HS-27A (cell line): ENCODE data around the gene MARS1.
A peak's percentile ranks its signal among the peaks of the same experiment; 100 is the strongest.
"Not testable (repeated sequence)": the region's sequence is repeated elsewhere in the genome, so short reads cannot be mapped to it uniquely, and the experiment has no call there.

Experiments used
- DNase-seq: peaks from one replicate; pipeline ENCODE4 v3.0.0-alpha.2; 2012; ENCODE audit warnings: low read depth, missing footprints

The MARS1 gene

DNA sequence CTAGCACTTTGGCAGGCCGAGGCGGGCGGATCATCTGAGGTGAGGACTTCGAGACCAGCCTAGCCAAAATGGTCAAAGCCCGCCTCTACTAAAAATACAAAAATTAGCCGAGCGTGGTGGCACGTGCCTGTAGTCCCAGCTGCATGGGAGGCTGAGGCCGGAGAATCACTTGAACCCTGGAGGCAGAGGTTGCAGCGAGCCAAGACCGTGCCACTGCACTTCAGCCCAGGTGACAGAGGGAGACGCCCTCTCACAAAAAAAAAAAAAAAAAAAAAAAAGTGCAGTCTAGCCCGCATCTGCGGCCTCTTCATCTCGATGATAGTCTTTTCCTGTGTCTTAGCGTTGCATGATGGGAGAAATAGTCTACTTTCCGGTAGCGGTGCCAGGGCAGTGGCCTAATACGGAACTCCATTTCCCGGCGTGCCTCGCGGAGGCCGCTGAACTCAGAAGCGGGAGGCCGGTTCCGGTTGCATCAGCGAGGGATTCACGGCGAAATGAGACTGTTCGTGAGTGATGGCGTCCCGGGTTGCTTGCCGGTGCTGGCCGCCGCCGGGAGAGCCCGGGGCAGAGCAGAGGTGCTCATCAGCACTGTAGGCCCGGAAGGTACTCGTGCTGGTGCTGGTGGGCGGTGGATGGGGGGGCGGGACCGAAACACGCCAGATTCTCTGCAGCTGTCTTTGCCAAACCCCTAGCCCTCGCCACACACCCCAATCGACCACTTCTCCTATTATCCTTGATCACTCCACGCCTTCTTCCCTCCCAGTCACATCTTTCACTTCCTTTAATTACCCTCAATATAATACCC lies at the start of gene MARS1:
Gene MARS1 (plus strand): TSS at position 472 of the 805 bp plus-strand sequence. CDS start 23 bp downstream, at position 495.
- DNase-seq, result peak; percentile 89

DNA sequence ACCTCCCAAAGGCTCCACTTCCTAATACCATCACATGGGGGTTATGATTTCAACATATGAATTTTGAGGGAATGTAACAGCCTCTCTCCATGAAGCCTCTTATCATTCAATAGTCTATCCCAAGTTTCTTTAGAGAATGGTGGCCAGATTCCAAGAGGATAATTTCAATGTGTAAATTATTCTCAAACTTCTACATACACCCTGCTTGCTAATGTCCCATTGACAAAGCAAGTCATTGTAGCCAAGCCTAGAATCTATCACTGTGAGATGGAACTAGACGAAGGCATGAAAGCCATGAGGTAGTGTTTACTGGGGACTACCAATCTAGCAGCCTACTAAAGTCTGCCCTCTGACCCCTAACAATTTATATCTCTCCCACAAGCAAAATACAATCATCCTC lies 49.5 kb upstream of the MARS1 start:
- no peak for DNase-seq

DNA sequence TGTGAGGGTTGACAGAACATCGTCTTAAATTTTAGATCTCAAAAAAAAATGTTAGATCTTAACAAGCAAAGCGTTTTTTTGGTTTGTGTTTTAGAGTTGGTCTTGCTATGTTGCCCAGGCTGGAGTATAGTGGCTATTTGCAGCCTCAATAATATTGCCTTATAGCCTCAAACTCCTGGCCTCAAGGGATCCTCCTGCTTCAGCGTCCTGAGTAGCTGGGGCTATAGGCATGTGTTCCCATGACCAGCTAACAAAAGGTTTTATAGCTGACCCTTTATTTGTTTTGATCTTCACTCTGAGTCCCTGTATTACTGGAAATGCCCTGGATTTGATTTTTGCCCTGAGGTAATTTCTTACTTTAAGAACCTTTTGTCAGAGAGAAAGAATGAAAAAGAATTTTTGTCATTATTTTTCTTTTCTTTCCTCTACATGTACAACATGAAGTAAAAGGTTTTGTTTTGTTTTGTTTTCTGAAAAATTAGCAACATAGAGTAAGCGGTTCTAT lies 48.1 kb upstream of the MARS1 start:
- no peak for DNase-seq

DNA sequence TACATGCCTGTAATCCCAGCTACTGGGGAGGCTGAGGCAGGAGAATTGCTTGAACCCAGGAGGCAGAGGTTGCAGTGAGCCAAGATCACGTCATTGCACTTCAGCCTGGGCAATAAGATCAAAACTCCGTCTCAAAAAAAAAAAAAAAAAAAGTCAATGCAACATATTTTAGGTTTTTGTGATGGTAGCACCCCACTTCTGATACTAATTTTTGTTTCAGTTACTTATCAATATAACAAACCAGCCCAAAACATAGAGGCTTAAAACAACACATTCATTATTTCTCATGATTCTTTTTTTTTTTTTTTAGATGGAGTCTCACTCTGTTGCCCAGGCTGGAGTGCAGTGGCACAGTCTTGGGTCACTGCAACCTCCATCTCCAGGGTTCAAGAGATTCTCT lies 46.5 kb upstream of the MARS1 start:
- not testable (repeated sequence) for DNase-seq

DNA sequence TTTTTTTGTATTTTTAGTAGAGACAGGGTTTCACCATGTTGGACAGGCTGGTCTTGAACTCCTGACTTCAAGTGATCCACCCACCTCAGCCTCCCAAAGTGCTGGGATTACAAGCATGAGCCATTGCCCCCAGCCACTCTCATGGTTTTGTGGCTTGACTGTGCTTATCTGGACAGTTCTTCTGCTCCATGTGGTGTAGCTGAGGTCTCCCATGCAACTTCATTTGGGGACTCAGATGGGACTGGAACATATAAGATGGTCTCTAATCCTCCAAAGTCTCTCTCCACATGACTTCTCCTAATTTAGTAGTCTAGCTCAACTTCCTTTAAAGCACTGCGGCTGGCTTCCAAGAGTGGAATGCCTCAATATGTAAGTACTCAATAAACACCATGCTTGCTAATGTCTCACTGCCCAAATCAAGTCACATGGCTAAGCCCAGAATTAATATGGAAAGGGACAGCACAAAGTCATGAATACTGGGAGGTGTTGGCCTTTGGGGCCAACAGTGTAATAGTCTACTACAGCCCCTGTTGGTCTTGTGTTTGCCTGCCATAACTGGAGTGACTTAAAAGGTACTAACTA lies 45.9 kb upstream of the MARS1 start:
- no peak for DNase-seq

DNA sequence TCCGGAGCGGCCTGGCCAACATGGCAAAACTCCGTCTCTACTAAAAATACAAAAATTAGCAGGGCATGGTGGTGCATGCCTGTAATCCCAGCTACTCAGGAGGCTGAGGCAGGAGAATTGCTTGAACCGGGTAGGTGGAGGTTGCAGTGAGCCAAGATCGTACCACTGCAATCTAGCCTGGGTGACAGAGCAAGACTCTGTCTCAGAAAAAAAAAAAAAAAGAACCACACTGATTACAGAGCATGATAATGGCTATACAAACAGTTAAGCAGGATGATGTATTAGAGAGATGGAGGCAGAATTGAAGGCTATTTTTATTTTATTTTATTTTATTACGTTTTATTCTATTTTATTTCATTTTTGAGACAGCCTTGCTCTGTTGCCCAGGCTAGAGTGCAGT lies 43.5 kb upstream of the MARS1 start:
- not testable (repeated sequence) for DNase-seq

DNA sequence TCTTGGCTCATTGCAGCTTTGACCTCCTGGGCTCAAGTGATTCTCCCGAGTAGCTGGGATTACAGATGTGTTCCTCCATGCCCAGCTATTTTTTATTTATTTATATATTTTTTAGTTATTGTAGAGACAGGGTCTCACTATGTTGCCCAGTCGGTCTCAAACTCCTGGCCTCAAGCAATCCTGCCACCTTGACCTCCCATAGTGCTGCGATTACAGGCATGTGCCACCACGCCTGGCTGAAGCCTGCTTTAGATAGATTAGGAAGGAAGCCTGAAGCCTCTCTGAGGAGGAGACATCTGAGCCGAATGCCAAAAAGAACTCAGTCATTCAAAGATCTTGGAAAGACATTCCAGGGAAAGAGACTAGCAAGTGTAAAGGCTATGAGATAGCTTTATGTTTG lies 43.1 kb upstream of the MARS1 start:
- DNase-seq, result no peak

DNA sequence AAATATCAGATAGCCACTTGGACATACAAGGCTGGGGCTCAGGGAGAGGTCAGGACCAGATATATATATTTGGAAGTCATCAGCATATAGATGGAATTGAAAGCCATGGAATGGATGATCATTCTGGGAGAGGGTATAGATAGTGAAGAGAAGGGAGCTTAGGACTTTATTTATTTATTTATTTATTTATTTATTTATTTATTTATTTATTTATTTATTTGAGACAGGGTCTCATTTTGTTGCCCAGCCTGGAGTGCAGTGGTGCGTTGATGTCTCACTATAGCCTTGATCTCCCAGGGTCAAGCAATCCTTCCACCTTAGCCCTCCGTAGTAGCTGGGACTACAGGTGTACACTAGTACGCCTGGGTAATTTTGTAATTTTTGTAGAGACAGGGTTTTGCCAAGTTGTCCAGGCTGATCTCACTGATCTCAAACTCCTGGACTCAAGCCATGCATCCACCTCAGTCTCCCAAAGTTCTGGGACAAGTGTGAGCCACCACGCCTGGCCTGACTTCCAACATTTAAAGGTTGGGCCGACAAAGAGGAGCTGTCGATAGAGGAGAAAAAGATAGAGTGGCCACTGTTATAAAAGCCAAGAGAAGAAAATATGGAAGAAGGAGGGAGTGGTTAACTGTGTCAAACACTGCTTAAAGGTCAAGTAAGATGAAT lies 41.4 kb upstream of the MARS1 start:
- no peak for DNase-seq

DNA sequence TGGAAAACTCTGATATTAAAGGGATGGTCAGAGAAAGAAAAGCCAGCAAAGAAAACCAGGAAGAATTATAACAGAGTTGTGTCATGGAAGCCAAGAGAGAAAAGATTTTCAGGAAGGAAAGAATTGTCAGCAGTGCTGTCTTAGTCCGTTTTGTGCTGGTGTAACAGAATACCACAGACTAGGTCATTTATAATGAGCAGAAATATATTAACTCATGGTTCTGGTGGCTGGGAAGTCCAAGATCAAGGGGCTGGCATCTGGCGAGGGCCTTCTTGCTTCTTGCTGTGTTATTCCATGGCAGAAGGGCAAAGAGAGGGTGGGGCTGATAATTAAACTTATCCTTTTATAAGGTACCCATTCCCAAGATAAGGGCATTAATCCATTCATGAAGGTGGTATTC lies 39.2 kb upstream of the MARS1 start:
- no peak for DNase-seq

DNA sequence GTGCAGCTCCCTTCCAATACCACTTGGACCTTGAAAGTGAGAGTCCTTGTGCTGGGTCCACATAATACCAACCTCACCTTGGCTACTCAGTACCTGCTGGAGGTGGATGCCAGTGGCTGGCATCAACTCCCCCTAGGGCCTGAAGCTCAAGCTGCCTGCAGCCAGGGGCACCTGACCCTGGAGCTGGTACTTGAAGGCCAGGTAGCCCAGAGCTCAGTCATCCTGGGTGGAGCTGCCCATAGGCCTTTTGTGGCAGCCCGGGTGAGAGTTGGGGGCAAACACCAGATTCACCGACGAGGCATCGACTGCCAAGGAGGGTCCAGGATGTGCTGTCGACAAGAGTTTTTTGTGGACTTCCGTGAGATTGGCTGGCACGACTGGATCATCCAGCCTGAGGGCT lies 38.5 kb upstream of the MARS1 start:
- no peak for DNase-seq

DNA sequence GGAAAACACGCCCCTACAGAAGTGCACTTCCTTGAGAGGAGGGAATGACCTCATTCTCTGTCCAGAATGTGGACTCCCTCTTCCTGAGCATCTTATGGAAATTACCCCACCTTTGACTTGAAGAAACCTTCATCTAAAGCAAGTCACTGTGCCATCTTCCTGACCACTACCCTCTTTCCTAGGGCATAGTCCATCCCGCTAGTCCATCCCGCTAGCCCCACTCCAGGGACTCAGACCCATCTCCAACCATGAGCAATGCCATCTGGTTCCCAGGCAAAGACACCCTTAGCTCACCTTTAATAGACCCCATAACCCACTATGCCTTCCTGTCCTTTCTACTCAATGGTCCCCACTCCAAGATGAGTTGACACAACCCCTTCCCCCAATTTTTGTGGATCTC lies 37.8 kb upstream of the MARS1 start:
- DNase-seq, result no peak

DNA sequence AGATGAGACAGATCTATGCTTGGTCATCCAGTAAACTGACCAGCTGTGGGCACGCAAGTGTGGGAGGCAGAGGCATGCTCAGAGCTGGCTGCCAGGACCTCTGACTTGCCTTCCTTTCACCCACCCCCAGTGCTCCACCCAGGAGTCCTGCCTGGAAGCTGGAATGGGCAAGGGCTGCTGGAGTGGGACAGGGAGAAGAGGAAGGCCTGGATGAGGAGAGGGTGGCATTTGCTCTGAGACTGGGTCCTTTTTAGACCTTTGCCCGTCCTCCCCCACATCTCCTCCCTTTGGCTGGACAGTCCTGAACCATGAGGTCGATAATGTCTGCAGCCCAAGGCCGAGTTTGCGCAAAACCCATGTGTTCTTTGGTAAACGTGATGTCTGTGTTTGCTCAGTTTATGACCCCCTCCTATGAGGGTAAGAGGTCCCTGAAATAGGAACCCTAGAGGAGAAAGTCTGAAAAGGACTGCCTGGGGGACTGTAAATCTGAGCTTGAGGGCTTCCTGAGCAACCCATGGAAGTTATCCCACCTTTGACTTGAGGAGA lies 36.6 kb upstream of the MARS1 start:
- DNase-seq, result no peak

DNA sequence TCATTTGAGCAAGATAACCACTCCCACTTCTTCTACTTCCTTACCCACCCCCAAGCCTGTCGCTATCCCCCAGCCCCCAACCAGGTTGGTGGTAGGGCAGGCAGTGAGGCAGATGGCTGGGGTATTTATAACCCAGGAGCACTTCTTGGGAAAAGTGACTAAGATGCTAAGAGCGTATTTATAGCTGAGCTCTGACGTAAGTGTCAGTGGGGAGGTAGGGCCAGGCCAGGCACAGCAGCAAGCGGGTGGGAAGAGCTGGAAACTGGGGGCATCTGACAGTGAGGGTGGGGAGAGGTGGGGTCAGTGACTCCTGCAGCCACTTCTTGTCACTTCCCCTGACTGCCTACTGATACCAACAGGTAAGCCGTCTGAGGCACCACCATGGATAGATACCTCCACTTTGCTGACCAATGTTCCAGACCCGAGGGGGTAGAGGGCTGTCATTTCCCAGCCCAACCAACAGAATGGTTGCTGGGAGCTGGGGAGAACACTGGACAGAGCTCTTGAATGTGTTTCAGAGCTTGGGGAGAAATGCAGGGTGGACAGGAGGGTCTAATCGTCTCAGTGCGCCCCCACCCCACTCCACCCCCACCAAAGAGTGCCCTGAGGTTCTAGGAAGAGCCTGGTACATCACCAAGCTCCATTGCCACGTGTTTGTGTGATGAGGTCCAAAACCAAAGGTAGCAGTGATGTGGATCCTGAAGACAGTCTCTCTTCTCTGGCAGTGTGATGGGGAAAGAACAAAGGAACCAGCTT lies 35.5 kb upstream of the MARS1 start:
- DNase-seq, result no peak

DNA sequence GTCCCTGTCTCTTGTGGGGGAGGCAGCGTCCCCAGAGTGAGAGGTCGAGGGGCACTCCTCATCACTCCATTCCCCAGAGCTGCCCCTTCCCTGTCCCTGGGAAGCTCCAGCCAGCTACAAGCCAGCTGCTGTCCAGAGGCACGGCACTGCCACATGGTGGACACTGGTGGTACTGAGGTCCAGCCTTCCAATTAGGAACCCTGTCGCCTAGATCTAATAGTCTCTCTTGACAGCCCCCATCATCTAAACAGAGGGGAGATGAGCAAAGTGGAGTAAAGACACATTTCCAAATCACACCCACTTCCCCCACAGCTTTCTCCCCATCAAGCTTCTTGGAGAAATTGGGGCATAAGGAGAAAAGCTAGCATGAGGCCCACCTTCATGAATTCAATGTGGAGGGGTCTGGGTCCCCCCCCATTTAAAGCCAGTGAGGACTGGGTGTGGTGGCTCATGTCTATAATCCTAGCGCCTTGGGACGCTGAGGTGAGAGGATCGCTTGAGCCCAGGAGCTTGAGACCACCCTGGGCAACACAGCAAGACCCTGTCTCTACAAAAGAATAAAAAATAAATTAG lies 34.8 kb upstream of the MARS1 start:
- no peak for DNase-seq

DNA sequence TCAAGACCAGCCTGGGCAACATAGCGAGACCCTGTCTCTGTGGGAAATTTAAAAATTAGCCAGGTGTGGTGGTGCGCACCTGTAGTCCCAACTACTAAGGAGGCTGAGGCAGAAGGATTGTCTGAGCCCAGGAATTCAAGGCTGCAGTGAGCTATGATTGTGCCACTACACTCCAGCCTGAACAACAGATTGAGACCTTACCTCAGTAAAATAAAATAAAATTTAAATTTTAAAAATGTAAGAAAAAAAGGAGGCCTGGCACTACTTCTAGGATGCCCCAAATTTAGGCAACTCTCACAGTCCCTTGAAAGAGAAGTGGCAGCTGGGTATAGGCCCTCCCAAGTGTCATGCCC lies 33.7 kb upstream of the MARS1 start:
- no peak for DNase-seq

DNA sequence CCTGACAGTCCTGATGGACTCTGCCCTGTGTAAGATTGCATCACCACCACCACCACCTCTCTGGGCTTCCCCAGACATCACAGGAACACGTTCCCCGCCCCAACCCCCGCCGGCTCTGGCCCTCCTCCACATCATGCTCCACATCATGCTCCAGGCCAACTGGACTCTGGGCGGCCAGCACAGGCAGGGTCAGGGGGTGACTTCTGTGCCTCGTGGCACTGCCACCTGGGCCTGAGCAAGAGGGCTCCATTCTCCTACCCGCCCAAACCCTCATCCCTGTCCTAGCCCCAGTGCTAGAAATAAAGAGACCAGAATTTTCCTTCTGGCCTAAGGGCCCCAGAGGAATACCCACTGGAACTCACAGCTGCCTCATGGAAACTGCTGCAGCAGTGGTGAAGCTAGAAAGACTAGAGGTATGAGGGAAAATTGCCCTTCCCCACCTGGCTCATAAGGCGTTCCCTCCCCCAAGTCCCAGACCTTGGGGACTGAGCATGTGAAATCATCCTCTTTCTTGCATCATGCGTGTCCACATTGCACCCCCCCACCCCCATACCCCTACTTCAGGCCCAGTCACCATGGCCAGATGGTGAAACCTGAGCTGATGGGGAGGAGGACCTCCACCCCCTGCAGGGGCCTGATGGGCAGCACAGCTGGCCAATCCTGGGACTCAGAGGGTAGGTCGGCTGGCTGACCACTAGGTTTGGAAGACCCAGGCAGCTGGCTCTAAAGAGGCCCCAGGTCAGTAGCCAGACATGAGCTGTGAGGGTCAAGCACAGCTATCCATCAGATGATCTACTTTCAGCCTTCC lies 33.1 kb upstream of the MARS1 start, which contains the start of gene INHBE:
Gene INHBE (plus strand): TSS at position 742 of the 808 bp plus-strand sequence. CDS start 230 bp downstream, outside the sequence.
- peak; percentile 66 for DNase-seq

DNA sequence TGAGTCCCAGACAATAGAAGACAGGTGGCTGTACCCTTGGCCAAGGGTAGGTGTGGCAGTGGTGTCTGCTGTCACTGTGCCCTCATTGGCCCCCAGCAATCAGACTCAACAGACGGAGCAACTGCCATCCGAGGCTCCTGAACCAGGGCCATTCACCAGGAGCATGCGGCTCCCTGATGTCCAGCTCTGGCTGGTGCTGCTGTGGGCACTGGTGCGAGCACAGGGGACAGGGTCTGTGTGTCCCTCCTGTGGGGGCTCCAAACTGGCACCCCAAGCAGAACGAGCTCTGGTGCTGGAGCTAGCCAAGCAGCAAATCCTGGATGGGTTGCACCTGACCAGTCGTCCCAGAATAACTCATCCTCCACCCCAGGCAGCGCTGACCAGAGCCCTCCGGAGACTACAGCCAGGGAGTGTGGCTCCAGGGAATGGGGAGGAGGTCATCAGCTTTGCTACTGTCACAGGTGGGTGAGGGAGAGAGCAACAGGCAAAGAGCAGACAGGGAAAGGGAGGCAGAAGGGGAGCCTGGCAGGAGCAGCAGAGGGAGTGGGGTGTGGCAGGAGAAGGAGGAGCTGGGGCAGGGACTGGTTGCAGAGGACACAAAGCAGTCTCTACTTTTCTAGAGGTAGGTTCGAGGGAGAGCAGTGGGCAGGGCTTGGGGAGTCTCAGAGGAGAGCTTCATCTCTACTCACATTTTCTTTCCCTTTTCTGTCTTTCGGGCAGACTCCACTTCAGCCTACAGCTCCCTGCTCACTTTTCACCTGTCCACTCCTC lies 32.3 kb upstream of the MARS1 start:
- no peak for DNase-seq

DNA sequence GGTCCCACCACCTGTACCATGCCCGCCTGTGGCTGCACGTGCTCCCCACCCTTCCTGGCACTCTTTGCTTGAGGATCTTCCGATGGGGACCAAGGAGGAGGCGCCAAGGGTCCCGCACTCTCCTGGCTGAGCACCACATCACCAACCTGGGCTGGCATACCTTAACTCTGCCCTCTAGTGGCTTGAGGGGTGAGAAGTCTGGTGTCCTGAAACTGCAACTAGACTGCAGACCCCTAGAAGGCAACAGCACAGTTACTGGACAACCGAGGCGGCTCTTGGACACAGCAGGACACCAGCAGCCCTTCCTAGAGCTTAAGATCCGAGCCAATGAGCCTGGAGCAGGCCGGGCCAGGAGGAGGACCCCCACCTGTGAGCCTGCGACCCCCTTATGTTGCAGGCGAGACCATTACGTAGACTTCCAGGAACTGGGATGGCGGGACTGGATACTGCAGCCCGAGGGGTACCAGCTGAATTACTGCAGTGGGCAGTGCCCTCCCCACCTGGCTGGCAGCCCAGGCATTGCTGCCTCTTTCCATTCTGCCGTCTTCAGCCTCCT lies 31.6 kb upstream of the MARS1 start:
- no peak for DNase-seq

DNA sequence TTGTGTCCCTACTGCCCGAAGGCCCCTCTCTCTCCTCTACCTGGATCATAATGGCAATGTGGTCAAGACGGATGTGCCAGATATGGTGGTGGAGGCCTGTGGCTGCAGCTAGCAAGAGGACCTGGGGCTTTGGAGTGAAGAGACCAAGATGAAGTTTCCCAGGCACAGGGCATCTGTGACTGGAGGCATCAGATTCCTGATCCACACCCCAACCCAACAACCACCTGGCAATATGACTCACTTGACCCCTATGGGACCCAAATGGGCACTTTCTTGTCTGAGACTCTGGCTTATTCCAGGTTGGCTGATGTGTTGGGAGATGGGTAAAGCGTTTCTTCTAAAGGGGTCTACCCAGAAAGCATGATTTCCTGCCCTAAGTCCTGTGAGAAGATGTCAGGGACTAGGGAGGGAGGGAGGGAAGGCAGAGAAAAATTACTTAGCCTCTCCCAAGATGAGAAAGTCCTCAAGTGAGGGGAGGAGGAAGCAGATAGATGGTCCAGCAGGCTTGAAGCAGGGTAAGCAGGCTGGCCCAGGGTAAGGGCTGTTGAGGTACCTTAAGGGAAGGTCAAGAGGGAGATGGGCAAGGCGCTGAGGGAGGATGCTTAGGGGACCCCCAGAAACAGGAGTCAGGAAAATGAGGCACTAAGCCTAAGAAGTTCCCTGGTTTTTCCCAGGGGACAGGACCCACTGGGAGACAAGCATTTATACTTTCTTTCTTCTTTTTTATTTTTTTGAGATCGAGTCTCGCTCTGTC lies 31.0 kb upstream of the MARS1 start:
- DNase-seq, result no peak
